Cardiac muscle cell (in vitro differentiated cells and primary cell): Measurements from ENCODE around the gene DNM3. TPM values are rescaled to one million over a fixed set of nuclear protein-coding genes. Genes with fewer than 3 reads are reported as not detected.
"Not testable (repeated sequence)": the region's sequence is repeated elsewhere in the genome, so short reads cannot be mapped to it uniquely, and the experiment has no call there.

Source experiments
- DNase-seq, 2 donors: peaks; one replicate each; pipeline versions ENCODE4 v3.0.0 to v3.0.0-alpha.2; 2010 to 2017; ENCODE audit warnings: low read depth in 1 of 2, low spot score in 1 of 2
- H3K27ac ChIP-seq: fragments of 200-600 bp; sonication (generic); 2 replicates; pipeline ENCODE4 v1.5.1; 2016
- H3K27me3 ChIP-seq: fragments of 200-600 bp; sonication (generic); 2 replicates; pipeline ENCODE4 v1.6.0; 2016; ENCODE audit warnings: control low read depth
- H3K36me3 ChIP-seq: fragments of 200-600 bp; sonication (generic); 2 replicates; pipeline ENCODE4 v1.5.1; 2016; ENCODE audit warnings: control low read depth
- H3K4me1 ChIP-seq: fragments of 200-600 bp; sonication (generic); 2 replicates; pipeline ENCODE4 v1.8.1; 2017; ENCODE audit warnings: low read depth, mild to moderate bottlenecking, mixed run types
- H3K4me3 ChIP-seq: fragments of 200-600 bp; sonication (generic); 2 replicates; pipeline ENCODE4 v1.5.1; 2016; ENCODE audit warnings: mild to moderate bottlenecking
- H3K9me3 ChIP-seq: fragments of 200-600 bp; sonication (generic); 2 replicates; pipeline ENCODE4 v1.5.1; 2017; ENCODE audit warnings: low read depth, mild to moderate bottlenecking, control low read depth
- polyA plus RNA-seq: library from polyadenylated mRNA; unstranded; fragments of >200 nt; fragmentation: Nextera tagmentation; extraction: Ambion mirVana; gene quantifications from 2 replicates; pipeline ENCODE4 v1.2.1, GENCODE V29; 2016
- total RNA-seq: library from RNA; depleted of rRNA; stranded (reverse); fragments of >200 nt; gene quantifications from 2 replicates; pipeline ENCODE4 v1.2.3, GENCODE V29; 2016
- TF ChIP-seq, protein P1 (sequence below): IDR thresholded peaks from 2 replicates; pipeline ENCODE4 v1.5.1; 2012; ENCODE audit warnings: low read depth, mild to moderate bottlenecking, low read length

DNM3 gene
- total and polyA plus RNA-seq, 2 experiments from 2014 or later: 0.42 TPM; not detected in 1

DNA sequence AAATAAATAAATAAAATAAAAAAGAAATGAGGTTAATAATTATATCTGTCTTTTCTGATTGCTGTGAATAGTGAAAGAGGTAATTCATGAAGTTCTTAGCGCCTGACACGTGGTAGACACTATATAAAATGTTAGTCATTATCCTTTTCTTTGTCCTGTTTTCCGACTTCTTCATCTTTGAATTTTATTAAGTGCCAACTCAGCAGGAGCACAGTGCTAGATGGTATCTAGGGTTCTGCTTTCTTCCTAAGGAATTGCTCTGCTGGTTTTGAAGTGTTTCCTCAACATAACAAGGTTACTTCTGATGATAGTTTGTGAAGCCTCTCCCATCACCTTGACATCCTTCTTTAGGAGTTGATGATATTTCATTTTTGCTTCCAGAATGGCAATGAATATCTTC is 227.0 kb downstream of the DNM3 start:
- Histone ChIP-seq H3K4me3 (no peak overlapping the region), H3K27ac (no peak overlapping the region)

DNA sequence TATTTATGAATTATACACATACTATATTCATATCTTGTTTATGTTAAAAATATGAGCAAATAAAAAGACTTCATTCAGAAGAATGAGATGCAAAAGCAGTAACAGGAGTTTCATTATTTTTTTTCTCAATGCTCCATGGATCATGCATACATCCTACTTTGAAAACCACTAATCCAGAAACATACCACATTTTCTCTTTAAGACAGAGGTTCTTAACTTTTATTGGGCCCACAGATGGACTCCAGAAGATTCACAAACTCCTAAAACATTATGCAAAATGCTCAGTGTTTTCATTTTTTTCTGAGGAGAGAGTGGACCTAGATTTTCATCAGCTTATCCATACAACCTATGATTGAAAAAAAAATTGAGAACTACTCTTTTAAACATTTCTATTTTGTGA is 227.8 kb downstream of the DNM3 start:
- H3K4me3 ChIP-seq: no peak overlapping the region

More for the DNA sequence above, 227.0 kb downstream of the DNM3 start:
- H3K9me3 ChIP-seq: no peaks in the 10 kb centered on the region
- no peaks in the 10 kb centered on the region for H3K4me1 ChIP-seq
- no peak for DNase-seq
- TF ChIP-seq, protein P1, sequence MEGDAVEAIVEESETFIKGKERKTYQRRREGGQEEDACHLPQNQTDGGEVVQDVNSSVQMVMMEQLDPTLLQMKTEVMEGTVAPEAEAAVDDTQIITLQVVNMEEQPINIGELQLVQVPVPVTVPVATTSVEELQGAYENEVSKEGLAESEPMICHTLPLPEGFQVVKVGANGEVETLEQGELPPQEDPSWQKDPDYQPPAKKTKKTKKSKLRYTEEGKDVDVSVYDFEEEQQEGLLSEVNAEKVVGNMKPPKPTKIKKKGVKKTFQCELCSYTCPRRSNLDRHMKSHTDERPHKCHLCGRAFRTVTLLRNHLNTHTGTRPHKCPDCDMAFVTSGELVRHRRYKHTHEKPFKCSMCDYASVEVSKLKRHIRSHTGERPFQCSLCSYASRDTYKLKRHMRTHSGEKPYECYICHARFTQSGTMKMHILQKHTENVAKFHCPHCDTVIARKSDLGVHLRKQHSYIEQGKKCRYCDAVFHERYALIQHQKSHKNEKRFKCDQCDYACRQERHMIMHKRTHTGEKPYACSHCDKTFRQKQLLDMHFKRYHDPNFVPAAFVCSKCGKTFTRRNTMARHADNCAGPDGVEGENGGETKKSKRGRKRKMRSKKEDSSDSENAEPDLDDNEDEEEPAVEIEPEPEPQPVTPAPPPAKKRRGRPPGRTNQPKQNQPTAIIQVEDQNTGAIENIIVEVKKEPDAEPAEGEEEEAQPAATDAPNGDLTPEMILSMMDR: no peak
- no peaks in the 10 kb centered on the region for H3K36me3 ChIP-seq
- H3K27me3 ChIP-seq: no peaks in the 10 kb centered on the region

DNA sequence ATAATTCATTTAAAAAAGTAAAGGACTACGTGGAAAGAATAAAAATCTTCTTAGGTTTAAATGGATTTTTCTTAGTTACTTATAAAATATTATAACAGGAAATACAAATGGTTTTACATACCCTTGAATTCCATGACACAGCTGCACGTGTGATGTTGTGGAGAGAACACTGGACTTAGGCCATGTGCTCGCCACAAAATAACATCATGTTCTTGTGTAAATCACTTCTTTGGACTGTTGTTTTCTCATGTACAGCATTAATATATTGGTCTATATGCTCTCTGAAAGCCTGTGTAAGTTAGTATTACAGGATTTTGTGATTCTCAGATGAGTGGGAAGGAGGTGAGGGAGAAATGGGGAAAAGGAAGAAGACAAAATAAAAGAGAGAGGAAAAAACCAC is 228.2 kb downstream of the DNM3 start:
- H3K4me1 ChIP-seq: no peaks in the 10 kb centered on the region
- H3K27me3 ChIP-seq: no peaks in the 10 kb centered on the region
- H3K4me3 ChIP-seq: no peak overlapping the region
- H3K36me3 ChIP-seq: no peaks in the 10 kb centered on the region
- H3K27ac ChIP-seq: no peak overlapping the region
- H3K9me3 ChIP-seq: no peaks in the 10 kb centered on the region
- TF ChIP-seq, protein P1: no peak
- DNase-seq: peak in 1 of 2 donors; percentile 59

More for the DNA sequence above, 227.8 kb downstream of the DNM3 start:
- TF ChIP-seq, protein P1: no peak
- no peaks in the 10 kb centered on the region for H3K27me3 ChIP-seq
- H3K36me3 ChIP-seq: no peaks in the 10 kb centered on the region
- no peaks in the 10 kb centered on the region for H3K9me3 ChIP-seq
- H3K4me1 ChIP-seq: no peaks in the 10 kb centered on the region
- DNase-seq: no peak
- H3K27ac ChIP-seq: no peak overlapping the region

DNA sequence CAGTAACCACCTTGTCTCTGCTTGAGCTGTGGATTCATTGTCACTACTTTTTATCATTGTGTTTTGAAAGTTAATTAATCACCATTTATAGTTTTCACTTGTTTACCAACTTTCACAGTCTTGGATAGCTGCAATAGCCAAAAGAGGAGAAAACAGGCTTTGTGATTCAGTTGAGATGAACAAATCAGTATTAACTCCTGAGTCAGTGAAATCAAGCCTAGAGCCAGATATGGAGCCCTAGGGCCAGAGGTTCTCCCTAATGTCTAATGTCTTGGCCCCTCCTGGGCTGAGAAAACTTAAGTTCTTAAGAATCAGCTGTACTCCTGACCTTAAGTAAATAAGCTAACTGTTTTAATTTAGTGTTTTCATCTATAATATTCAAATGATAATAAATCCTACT is 228.8 kb downstream of the DNM3 start:
- Histone ChIP-seq H3K36me3 (no peaks in the 10 kb centered on the region), H3K27ac (no peak overlapping the region), H3K27me3 (no peaks in the 10 kb centered on the region), H3K9me3 (no peaks in the 10 kb centered on the region), H3K4me3 (no peak overlapping the region), H3K4me1 (no peaks in the 10 kb centered on the region)
- no peak for DNase-seq
- TF ChIP-seq, protein P1: no peak

DNA sequence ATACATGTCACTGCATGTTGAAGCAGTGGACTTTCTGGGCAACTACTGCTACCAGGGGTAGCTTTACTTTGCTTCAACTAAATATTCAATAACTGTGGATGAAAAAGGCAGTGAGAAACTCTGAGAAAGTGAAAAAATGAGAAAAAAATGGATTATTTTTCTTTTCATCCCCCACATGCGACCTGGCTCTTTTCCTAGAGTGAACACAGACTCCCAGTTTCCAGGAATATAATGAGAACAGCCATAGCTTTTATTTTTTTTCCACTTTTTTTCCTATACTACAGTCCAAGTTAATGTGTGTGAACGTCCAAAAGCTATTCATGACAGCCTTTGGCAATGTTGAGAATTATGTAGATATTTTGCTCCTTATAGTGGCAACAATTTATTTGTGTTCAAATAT is 230.4 kb downstream of the DNM3 start:
- no peak overlapping the region for H3K27ac ChIP-seq
- DNase-seq: no peak
- no peaks in the 10 kb centered on the region for H3K9me3 ChIP-seq
- H3K4me3 ChIP-seq: no peak overlapping the region
- TF ChIP-seq, protein P1: no peak
- H3K4me1 ChIP-seq: no peaks in the 10 kb centered on the region
- H3K36me3 ChIP-seq: no peaks in the 10 kb centered on the region
- H3K27me3 ChIP-seq: no peaks in the 10 kb centered on the region

DNA sequence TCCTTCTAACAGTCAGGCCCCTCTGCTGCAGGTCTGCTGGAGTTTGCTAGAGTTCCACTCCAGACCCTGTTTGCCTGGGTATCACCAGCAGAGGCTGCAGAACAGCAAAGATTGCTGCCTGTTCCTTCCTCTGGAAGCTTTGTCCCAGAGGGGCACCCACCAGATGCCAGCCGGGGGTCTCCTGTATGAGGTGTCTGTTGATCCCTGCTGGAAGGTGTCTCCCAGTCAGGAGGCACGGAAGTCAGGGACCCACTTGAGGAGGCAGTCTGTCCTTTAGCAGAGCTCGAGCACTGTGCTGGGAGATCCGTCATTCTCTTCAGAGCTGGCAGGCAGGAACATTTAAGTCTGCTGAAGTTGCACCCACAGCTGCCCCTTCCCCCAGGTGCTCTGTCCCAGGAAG is 238.6 kb downstream of the DNM3 start:
- not testable (repeated sequence) for H3K36me3 ChIP-seq, H3K4me1 ChIP-seq, H3K27ac ChIP-seq, DNase-seq, H3K4me3 ChIP-seq, H3K9me3 ChIP-seq, H3K27me3 ChIP-seq
